Fibroblast of mammary gland (primary cell): ENCODE measurements around the gene MED13L.

ENCODE experiments used
- DNase-seq: peaks from one replicate; pipeline ENCODE4 v3.0.0-alpha.2; 2010; ENCODE audit warnings: low read depth
- H3K4me3 ChIP-seq: 2 replicates; pipeline ENCODE4 v1.5.1; 2011; ENCODE audit warnings: low read depth, mild to moderate bottlenecking, low read length, moderate library complexity; ENCODE audit not compliant: control insufficient read depth
- TF ChIP-seq, protein P1 (sequence below): conservative IDR thresholded peaks from 2 replicates; pipeline ENCODE4 v1.5.1; 2011; ENCODE audit warnings: low read depth, low read length, inconsistent platforms; ENCODE audit not compliant: control insufficient read depth, insufficient read depth

MED13L gene

DNA sequence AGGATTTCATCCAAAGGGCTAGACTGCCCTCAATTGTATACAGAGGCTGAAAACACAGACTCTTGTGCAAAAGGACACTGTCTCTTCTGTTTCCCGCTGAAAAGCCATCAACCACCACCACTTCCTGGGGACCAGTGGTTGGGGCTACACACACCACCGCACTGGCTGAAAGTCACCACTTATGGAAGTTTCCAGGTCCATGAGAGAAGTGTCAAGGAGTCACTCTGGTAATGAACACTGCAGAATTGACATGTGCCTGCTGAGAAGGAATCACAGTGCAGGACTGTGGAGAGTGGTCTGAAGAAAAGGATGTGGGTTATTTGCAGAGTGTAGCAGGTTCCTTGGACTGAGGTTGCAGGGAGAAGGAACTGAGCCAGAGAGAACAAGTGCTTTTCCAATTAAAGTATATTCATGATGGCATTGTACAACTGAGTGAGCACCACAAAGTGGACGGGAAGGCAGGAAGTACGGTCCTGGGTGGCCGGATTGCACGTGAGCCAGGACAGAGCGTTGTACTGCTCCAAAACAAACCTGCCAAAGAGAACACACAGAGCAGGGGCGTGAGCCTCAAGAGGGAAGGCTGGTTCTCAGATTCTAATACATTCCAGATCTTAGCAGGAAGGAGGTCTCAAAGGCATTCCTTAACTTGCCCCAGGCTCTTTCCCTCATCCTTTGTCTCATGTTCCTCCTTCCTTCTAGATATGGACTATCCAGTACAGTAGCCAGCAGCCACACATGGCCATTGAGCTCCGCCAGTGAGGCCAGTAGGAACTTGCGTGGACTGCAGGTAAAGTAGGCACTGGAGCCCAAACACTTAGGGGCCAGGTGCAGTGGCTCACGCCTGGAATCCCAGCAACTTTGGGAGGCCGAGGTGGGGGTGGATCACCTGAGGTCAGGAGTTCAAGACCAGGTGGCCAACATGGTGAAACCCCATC is 316.4 kb downstream of the MED13L start:
- TF ChIP-seq, protein P1, sequence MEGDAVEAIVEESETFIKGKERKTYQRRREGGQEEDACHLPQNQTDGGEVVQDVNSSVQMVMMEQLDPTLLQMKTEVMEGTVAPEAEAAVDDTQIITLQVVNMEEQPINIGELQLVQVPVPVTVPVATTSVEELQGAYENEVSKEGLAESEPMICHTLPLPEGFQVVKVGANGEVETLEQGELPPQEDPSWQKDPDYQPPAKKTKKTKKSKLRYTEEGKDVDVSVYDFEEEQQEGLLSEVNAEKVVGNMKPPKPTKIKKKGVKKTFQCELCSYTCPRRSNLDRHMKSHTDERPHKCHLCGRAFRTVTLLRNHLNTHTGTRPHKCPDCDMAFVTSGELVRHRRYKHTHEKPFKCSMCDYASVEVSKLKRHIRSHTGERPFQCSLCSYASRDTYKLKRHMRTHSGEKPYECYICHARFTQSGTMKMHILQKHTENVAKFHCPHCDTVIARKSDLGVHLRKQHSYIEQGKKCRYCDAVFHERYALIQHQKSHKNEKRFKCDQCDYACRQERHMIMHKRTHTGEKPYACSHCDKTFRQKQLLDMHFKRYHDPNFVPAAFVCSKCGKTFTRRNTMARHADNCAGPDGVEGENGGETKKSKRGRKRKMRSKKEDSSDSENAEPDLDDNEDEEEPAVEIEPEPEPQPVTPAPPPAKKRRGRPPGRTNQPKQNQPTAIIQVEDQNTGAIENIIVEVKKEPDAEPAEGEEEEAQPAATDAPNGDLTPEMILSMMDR, result no peak
- DNase-seq, result no peak
- no peak overlapping the region for H3K4me3 ChIP-seq

DNA sequence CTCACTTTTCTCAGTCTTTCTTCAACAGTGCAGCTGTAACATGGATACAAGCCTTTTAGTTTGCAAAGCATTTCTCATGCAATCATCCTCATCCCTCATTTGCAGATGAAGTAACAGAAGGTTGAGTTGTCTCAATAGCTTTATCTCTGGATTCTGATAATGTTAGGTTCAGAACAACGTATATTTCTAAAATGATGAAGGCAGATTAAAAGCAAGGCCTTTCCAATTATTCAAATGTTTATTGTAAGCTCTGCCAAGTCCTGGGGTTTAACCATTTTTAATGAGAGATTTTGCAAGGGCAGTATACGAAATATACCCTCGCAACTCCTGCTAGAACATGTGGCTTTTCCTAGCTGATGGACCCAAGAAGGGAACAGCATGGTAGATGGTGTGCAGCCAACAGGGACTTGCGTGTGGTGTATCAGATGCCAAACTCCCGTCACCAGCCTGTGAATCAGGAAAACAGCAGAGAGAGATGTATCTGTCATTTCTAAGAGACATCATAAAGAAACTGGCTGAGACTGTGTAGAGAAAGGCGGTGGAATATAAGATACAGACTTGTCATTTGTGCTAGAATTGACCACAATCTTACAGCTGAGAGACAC is 319.7 kb downstream of the MED13L start:
- no peak for DNase-seq
- TF ChIP-seq, protein P1, result no peak

DNA sequence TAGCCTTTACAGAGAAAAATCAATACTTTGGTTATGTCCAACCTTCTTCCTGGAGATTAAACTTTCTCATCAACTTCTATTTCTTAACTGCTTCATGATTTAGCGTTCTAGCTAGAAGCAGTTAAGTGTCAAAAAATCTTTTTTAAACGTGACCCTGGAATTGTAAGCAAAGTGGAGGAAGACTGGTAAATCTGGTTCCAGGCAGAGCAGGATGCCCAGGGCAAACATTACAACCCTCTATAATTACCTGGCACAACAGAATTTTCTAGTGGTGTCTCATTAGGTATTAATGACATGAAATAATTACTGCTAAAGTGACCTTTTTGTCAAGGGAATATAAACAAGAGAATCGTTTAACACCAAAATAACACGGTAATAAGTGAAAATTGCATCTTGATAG is 320.8 kb downstream of the MED13L start:
- TF ChIP-seq, protein P1, result no peak
- no peak for DNase-seq
- no peak overlapping the region for H3K4me3 ChIP-seq

More for the DNA sequence above, 319.7 kb downstream of the MED13L start:
- H3K4me3 ChIP-seq, result no peak overlapping the region

DNA sequence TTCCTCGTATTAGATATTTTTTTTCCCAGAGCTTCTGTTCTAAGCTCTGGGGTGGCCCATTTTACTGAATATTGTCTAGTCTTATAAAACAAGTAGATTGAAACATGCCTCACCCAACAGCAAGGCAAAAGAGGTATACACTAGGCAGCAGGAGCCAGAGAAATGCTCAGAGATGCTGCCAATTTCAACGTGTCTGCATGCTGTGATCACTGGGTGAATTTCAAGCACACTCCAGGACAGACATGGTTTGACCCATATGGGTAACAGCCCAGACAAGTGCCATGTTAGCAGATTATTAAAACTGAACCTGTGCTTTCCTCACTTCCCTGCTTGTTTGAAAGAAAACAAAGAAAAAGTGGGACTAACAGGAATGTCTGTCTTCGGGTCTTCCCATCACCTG is 321.3 kb downstream of the MED13L start:
- TF ChIP-seq, protein P1, result no peak
- H3K4me3 ChIP-seq, result no peak overlapping the region
- DNase-seq, result no peak

DNA sequence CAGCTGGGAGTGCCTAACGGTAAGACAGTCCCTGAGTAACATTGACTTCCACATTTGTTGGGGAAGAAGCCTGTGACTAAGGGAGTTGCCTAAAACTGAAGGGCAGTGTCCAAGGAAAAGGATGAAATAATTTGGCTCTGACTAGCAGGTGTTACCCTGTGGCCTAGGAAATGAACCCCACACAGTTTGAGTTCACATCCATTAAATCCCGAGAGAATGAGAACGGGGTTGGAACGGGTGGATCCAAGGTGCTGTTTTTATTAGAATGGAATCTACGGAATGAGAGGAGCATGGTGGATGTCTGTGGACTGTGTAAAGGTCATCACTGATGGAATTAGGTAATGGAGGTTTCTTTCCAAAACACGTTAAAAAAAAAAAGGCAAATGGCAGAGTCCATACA is 324.0 kb downstream of the MED13L start:
- TF ChIP-seq, protein P1, result no peak
- H3K4me3 ChIP-seq, result no peak overlapping the region
- DNase-seq, result no peak

DNA sequence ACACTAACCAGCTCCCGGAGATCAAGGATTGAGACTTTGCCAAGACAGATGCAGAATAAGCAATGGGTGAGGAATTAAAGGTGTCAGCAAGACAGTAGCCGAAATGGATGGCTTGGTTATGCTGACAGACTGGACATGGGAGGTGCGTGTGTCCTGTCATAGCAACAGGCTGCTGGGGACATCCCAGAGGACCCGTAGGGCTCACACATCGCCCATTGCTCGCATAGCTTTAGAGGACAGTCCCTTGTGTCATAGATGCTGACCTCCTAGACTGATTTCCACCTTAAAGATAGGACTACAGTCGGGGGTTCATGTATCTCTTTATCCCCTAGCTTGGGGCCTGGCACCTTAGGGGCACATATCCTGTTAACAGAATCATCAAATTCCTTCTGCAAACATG is 324.5 kb downstream of the MED13L start:
- H3K4me3 ChIP-seq, result no peak overlapping the region
- no peak for DNase-seq
- TF ChIP-seq, protein P1, result no peak
